PC-9 (cell line): ENCODE data around the gene PPIL6. TPM values are rescaled to one million over a fixed set of nuclear protein-coding genes. Genes with fewer than 3 reads are reported as not detected.
A peak's percentile ranks its signal among the peaks of the same experiment; 100 is the strongest.

ENCODE experiments used
- BruUV-seq: library from RNA; stranded (reverse); fragments of 400-500 nt; replicated peaks from 2 replicates; lab custom pipeline; 2021; lab: Mats Ljungman, UMichigan
- CTCF ChIA-PET: fragments of 300-600 bp; sonication (Branson Sonifier 250); formaldehyde crosslinking; loops from one replicate; lab custom pipeline; 2022; ENCODE audit warnings: antibody characterized with exemption; lab: Charles Lee
- POLR2A ChIA-PET: fragments of 300-600 bp; sonication (Branson Sonifier 250); formaldehyde crosslinking; loops from one replicate; lab custom pipeline; 2022; ENCODE audit warnings: antibody characterized with exemption; ENCODE audit not compliant: unreplicated experiment; lab: Charles Lee
- DNase-seq, 2 experiments: peaks; one replicate each; pipeline versions ENCODE4 v3.0.0 to v3.0.0-alpha.2; 2015 to 2022; ENCODE audit warnings: mixed read lengths in 1 of 2
- H2AFZ ChIP-seq: fragments of 200-600 bp; sonication (generic); 2 replicates; pipeline ENCODE4 v1.8.1; 2017; ENCODE audit warnings: antibody characterized with exemption
- H3F3A ChIP-seq: fragments of 200-600 bp; sonication (generic); 2 replicates; pipeline ENCODE4 v1.8.1; 2017; ENCODE audit warnings: antibody characterized with exemption, mild to moderate bottlenecking, low read depth; ENCODE audit not compliant: insufficient read depth
- H3K27ac ChIP-seq: fragments of 200-600 bp; sonication (generic); 2 replicates; pipeline ENCODE4 v1.6.1; 2016; ENCODE audit warnings: mixed run types
- H3K27me3 ChIP-seq: fragments of 200-600 bp; sonication (generic); 2 replicates; pipeline ENCODE4 v1.6.1; 2016; ENCODE audit warnings: low read depth, mixed run types; ENCODE audit not compliant: insufficient read depth
- H3K36me3 ChIP-seq: fragments of 200-600 bp; sonication (generic); 2 replicates; pipeline ENCODE4 v1.6.1; 2016; ENCODE audit warnings: low read depth, mixed run types
- H3K4me1 ChIP-seq: fragments of 200-600 bp; sonication (generic); replicated peaks from 2 replicates; pipeline ENCODE4 v1.6.1; 2016; ENCODE audit warnings: mixed run types; ENCODE audit not compliant: insufficient read depth
- H3K4me2 ChIP-seq: fragments of 200-600 bp; sonication (generic); 2 replicates; pipeline ENCODE4 v1.6.1; 2017; ENCODE audit warnings: mixed run types
- H3K4me3 ChIP-seq: fragments of 200-600 bp; sonication (generic); 2 replicates; pipeline ENCODE4 v1.6.1; 2016; ENCODE audit warnings: mixed run types
- H3K79me2 ChIP-seq: fragments of 200-600 bp; sonication (generic); 2 replicates; pipeline ENCODE4 v1.6.1; 2017; ENCODE audit warnings: low read depth, mixed run types
- H3K9me2 ChIP-seq: fragments of 200-600 bp; sonication (generic); 2 replicates; pipeline ENCODE4 v1.8.1; 2017; ENCODE audit warnings: mild to moderate bottlenecking; ENCODE audit not compliant: insufficient read depth
- H3K9me3 ChIP-seq: fragments of 200-600 bp; sonication (generic); 2 replicates; pipeline ENCODE4 v1.8.1; 2016; ENCODE audit warnings: low read depth; ENCODE audit not compliant: insufficient read depth
- H4K20me1 ChIP-seq: fragments of 200-600 bp; sonication (generic); 2 replicates; pipeline ENCODE4 v1.8.1; 2017; ENCODE audit not compliant: insufficient read depth
- EZH2 ChIP-seq: fragments of 200-600 bp; sonication (generic); IDR thresholded peaks from 2 replicates; pipeline ENCODE4 v1.8.0; 2017; ENCODE audit warnings: antibody characterized with exemption, low read depth
- intact Hi-C: fragments of 100-400 bp; cut with micrococcal nuclease; formaldehyde crosslinking; loops from one replicate; pipeline ENCODE4 v1.10.0; 2022; ENCODE audit not compliant: unreplicated experiment
- total RNA-seq: library from RNA; stranded (reverse); gene quantifications from 2 replicates; pipeline ENCODE4 v1.2.3, GENCODE V29; 2021
- TF ChIP-seq, protein P1 (sequence below): fragments of 200-600 bp; sonication (generic); conservative IDR thresholded peaks from 2 replicates; pipeline ENCODE4 v1.6.1; 2017; ENCODE audit warnings: mixed run types, antibody characterized with exemption, mild to moderate bottlenecking, moderate library complexity

The PPIL6 gene
- total RNA-seq, 1 experiment from 2014 or later: 15.5 TPM

DNA sequence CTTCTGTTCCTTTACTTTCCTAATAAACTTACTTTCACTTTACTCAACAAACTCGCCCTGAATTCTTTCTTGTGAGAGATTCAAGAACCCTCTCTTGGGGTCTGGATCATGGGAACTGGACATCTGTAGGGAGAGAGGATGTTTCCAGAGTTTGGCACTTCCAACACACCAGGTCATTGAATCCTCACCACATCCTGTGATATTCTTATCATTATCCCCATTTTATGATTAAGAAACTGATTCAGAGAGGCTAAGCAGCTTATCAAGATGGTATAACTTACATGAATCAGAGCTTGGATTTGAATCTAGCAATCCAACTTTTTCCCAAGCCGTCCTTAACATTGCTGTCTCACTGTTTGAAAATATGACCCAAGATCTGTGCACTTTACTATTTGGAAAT lies 15.5 kb downstream of the PPIL6 start:
- 0 out of 2 replicates have a peak overlapping the region, but pooled peaks have one; percentile 4 for H3K4me3 ChIP-seq
- no peaks in the 10 kb centered on the region; the same call in 1 of the 2 replicates for H3K9me2 ChIP-seq
- peaks cover 35% of the 10 kb centered on the region for H3F3A ChIP-seq
- ChIA-PET POLR2A (interaction anchor here (0.7 kb wide), 1 partner anchor 121 kb away, joined by 3 read pairs; no protein-coding TSS in a partner anchor), CTCF (interaction anchor here (0.9 kb wide), 1 partner anchor 31 kb away, joined by 3 read pairs; the partner anchor contains the start of gene MICAL1)
- no peaks in the 10 kb centered on the region for H3K27me3 ChIP-seq
- peaks cover 43% of the 10 kb centered on the region for H3K4me1 ChIP-seq
- H3K27ac ChIP-seq: peak overlapping the region; percentile 76
- DNase-seq: no peak
- H3K4me2 ChIP-seq: peak overlapping the region; percentile 62
- H3K79me2 ChIP-seq: no peaks in the 10 kb centered on the region
- H4K20me1 ChIP-seq: no peaks in the 10 kb centered on the region
- no TSS peak for BruUV-seq
- intact Hi-C loops: loop anchor here (1.0 kb wide), 1 partner anchor 42 kb away; no protein-coding TSS in a partner anchor
- H3K36me3 ChIP-seq: no peaks in the 10 kb centered on the region
- TF ChIP-seq EZH2: no peak
- TF ChIP-seq, protein P1, sequence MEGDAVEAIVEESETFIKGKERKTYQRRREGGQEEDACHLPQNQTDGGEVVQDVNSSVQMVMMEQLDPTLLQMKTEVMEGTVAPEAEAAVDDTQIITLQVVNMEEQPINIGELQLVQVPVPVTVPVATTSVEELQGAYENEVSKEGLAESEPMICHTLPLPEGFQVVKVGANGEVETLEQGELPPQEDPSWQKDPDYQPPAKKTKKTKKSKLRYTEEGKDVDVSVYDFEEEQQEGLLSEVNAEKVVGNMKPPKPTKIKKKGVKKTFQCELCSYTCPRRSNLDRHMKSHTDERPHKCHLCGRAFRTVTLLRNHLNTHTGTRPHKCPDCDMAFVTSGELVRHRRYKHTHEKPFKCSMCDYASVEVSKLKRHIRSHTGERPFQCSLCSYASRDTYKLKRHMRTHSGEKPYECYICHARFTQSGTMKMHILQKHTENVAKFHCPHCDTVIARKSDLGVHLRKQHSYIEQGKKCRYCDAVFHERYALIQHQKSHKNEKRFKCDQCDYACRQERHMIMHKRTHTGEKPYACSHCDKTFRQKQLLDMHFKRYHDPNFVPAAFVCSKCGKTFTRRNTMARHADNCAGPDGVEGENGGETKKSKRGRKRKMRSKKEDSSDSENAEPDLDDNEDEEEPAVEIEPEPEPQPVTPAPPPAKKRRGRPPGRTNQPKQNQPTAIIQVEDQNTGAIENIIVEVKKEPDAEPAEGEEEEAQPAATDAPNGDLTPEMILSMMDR: no peak
- H3K9me3 ChIP-seq: no peaks in the 10 kb centered on the region
- peak overlapping the region; percentile 63; the same call in 1 of the 2 replicates for H2AFZ ChIP-seq

- Histone ChIP-seq H3K9me3 (no peaks in the 10 kb centered on the region), H3K27ac (0 out of 2 replicates have a peak overlapping the region, but pooled peaks have one; percentile 27)
These were observed 19.2 kb downstream of the PPIL6 start for GRCh38 chr6:109421184-109421583.

GRCh38 chr6:109420751-109421150 lies 19.7 kb downstream of the PPIL6 start:
- Histone ChIP-seq H2AFZ (no peak overlapping the region), H3K4me1 (peaks cover 42% of the 10 kb centered on the region), H4K20me1 (no peaks in the 10 kb centered on the region), H3K27ac (0 out of 2 replicates have a peak overlapping the region, but pooled peaks have one; percentile 27), H3K79me2 (no peaks in the 10 kb centered on the region), H3K36me3 (no peaks in the 10 kb centered on the region), H3K4me3 (no peak overlapping the region), H3F3A (peaks cover 34% of the 10 kb centered on the region), H3K27me3 (no peaks in the 10 kb centered on the region), H3K4me2 (peak overlapping the region; percentile 41; the same call in 1 of the 2 replicates), H3K9me2 (no peaks in the 10 kb centered on the region), H3K9me3 (no peaks in the 10 kb centered on the region)
- intact Hi-C loops: no loop called here
- ChIA-PET POLR2A (no interaction called here), CTCF (no interaction called here)
- no TSS peak for BruUV-seq
- DNase-seq: peak in 1 of 2 experiments; percentile 78
- TF ChIP-seq, protein P1: no peak
- no peak for TF ChIP-seq EZH2

More at GRCh38 chr6:109421184-109421583, 19.2 kb downstream of the PPIL6 start:
- H3F3A ChIP-seq: peaks cover 35% of the 10 kb centered on the region
- no peaks in the 10 kb centered on the region for H4K20me1 ChIP-seq
- TF ChIP-seq EZH2: no peak
- TF ChIP-seq, protein P1: no peak
- peaks cover 43% of the 10 kb centered on the region for H3K4me1 ChIP-seq
- no peak overlapping the region for H3K4me3 ChIP-seq
- no peaks in the 10 kb centered on the region for H3K79me2 ChIP-seq
- no peaks in the 10 kb centered on the region; the same call in 1 of the 2 replicates for H3K9me2 ChIP-seq
- CTCF ChIA-PET: no interaction called here
- H3K36me3 ChIP-seq: no peaks in the 10 kb centered on the region
- no TSS peak for BruUV-seq
- intact Hi-C loops: no loop called here
- no peaks in the 10 kb centered on the region for H3K27me3 ChIP-seq
- no peak overlapping the region for H2AFZ ChIP-seq
- H3K4me2 ChIP-seq: peak overlapping the region; percentile 41; the same call in 1 of the 2 replicates
- POLR2A ChIA-PET: interaction anchor here (0.7 kb wide), 1 partner anchor 373 kb away, joined by 5 read pairs; no protein-coding TSS in a partner anchor
- no peak for DNase-seq
